Measurements from ENCODE around the gene RPL37A.
A peak's percentile ranks its signal among the peaks of the same experiment; 100 is the strongest.

Gene RPL37A

GRCh38 chr2:216545359-216545758 lies 46.7 kb downstream of the RPL37A start:
- TF ChIP-seq CTCF (IDR thresholded peaks at IDR 0.05; ENCODE audit: insufficient read depth, low read depth, low read length, missing control alignments) = no peak
- H3K4me3 ChIP-seq (ENCODE audit: low read length) = no peak overlapping the region
- no peak for DNase-seq (ENCODE audit: low read depth)

- H3K4me3 ChIP-seq (ENCODE audit: low read length) = no peak overlapping the region
- no peak for TF ChIP-seq CTCF (IDR thresholded peaks at IDR 0.05; ENCODE audit: insufficient read depth, low read depth, low read length, missing control alignments)
- DNase-seq (ENCODE audit: low read depth) = no peak
Observed at GRCh38 chr2:216546241-216546640, 47.6 kb downstream of the RPL37A start.

DNA sequence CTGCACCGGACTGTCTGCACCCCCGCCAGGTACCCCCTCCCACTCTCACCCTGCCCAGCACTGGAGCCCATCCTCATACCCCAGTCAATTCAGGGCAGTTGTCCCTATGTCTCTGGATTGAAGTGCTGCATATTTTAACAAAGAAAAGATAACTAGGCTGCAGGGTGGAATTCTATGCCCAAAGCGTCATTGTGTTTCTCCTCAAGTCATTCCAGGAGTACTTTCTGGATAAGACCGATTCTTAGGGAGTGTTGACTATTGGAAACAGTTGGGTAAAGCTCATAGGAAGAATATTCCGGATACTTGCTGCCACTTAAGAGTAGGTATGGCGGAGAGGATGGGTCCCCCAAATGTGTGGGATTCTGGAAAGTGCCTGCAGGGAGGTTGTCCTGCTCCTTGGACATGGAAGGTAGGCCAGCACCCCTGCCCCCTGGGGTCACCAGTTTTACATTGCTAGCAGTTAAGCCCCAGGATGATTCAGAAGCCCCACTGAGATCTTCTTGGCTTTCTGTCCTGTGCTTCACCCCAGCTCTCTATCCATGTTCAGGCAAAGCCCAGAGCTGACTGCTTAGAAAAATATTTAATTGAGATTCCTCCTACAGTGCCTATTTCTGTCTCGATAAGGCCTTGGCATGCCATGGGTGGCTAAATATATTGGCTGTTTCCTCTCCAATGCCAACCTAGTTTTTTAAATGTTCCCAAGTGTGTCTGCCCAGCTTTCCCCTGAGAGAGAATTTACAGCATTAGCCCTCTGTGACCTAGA lies 48.2 kb downstream of the RPL37A start:
- peak; percentile 68 for DNase-seq (ENCODE audit: low read depth)

GRCh38 chr2:216548901-216549331 lies 50.3 kb downstream of the RPL37A start:
- DNase-seq (ENCODE audit: low read depth) = no peak
- no peak for TF ChIP-seq CTCF (IDR thresholded peaks at IDR 0.05; ENCODE audit: insufficient read depth, low read depth, low read length, missing control alignments)
- H3K4me3 ChIP-seq (ENCODE audit: low read length) = no peak overlapping the region

More for the DNA sequence above, 48.2 kb downstream of the RPL37A start:
- no peak overlapping the region for H3K4me3 ChIP-seq (ENCODE audit: low read length)
- TF ChIP-seq CTCF (IDR thresholded peaks at IDR 0.05; ENCODE audit: insufficient read depth, low read depth, low read length, missing control alignments) = no peak

- no peak for DNase-seq (ENCODE audit: low read depth)
- TF ChIP-seq CTCF (IDR thresholded peaks at IDR 0.05; ENCODE audit: insufficient read depth, low read depth, low read length, missing control alignments) = no peak
- H3K4me3 ChIP-seq (ENCODE audit: low read length) = no peak overlapping the region
Observed at GRCh38 chr2:216549926-216550690, 51.5 kb downstream of the RPL37A start.

- TF ChIP-seq CTCF (IDR thresholded peaks at IDR 0.05; ENCODE audit: insufficient read depth, low read depth, low read length, missing control alignments) = no peak
- DNase-seq (ENCODE audit: low read depth) = peak; percentile 85
- H3K4me3 ChIP-seq (ENCODE audit: low read length) = no peak overlapping the region
Observed at GRCh38 chr2:216551234-216552068, 52.8 kb downstream of the RPL37A start.
